ENCODE results near the gene C2.
"Not testable (repeated sequence)": the region's sequence is repeated elsewhere in the genome, so short reads cannot be mapped to it uniquely, and the experiment has no call there.

- TF ChIP-seq PATZ1 (CRISPR knock-in tag; IDR thresholded peaks at IDR 0.05; ENCODE audit: borderline replicate concordance); RARB (CRISPR knock-in tag; IDR thresholded peaks at IDR 0.05); PPARA (CRISPR knock-in tag; IDR thresholded peaks at IDR 0.05; ENCODE audit: borderline replicate concordance); ARNTL (CRISPR knock-in tag; IDR thresholded peaks at IDR 0.05; ENCODE audit: borderline replicate concordance, low read depth); ZFP30 (CRISPR knock-in tag; IDR thresholded peaks at IDR 0.05); ZNF565 (CRISPR knock-in tag; conservative IDR thresholded peaks at IDR 0.05; ENCODE audit: low read depth); BACH2 (CRISPR knock-in tag; IDR thresholded peaks at IDR 0.05; ENCODE audit: borderline replicate concordance); TCF4 (CRISPR knock-in tag; IDR thresholded peaks at IDR 0.05; ENCODE audit: borderline replicate concordance); ISL1 (CRISPR knock-in tag; IDR thresholded peaks at IDR 0.05); GLIS3 (CRISPR knock-in tag; IDR thresholded peaks at IDR 0.05); TOX (CRISPR knock-in tag; IDR thresholded peaks at IDR 0.05; ENCODE audit: borderline replicate concordance); ESRRG (CRISPR knock-in tag; IDR thresholded peaks at IDR 0.05); CSDC2 (CRISPR knock-in tag; IDR thresholded peaks at IDR 0.05); ZNF70 (CRISPR knock-in tag; IDR thresholded peaks at IDR 0.05): not testable (repeated sequence)
These were observed 61.8 kb downstream of the C2 start for GRCh38 chr6:31989363-31989762.

Measured in SK-N-SH treated with all-trans-retinoic acid at 6 μM for 48 hours (cell line).